Central memory CD4-positive, alpha-beta T cell (primary cell): ENCODE data around the gene PRSS38.

Experiments used
- DNase-seq: peaks from one replicate; pipeline ENCODE4 v3.0.0; 2022

The PRSS38 gene

GRCh38 chr1:227793948-227794816 lies 21.3 kb upstream of the PRSS38 start:
- no peak for DNase-seq

- no peak for DNase-seq
These were observed 20.7 kb upstream of the PRSS38 start for GRCh38 chr1:227794817-227795192.

DNA sequence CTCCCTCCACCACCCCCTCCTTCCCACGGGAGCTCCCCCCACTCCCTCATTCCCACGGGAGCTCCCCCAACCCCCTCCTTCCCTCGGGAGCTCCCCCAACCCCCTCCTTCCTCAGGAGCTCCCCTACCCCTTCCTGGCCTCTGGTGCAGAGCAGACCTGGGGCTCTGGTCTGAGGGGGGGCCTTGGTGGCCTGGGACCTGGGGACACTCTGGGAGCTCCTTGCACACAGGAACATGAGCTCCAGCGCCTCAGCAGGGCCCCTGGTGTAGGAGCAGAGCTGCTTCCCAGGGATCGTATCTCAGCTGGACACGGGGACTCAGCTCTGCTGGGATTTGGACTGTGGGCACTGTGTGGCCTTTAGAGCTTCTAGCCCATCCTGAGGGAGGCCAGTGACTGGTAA lies 19.7 kb upstream of the PRSS38 start:
- DNase-seq = no peak

GRCh38 chr1:227796359-227796915 lies 19.0 kb upstream of the PRSS38 start:
- DNase-seq = no peak

DNA sequence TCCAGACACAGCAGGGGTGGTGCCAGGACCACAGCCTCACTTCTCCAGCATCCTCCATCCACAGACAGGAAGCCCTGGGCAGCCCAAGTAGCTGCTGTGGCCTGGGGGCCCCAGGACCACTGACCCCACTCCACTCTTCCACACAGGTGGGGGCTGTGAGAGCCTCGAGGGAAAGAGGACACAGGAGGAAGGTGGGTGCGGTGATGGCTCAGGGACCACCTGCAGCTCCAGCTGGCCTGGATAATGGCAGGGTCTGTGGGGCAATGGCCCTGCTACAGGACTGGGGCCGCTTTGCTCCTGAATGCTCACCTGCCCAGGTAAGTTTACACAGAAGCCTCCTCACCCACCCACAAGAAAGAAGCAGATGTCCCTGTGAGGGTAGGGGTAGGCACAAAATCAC lies 18.3 kb upstream of the PRSS38 start:
- no peak for DNase-seq

GRCh38 chr1:227797625-227798024 lies 17.9 kb upstream of the PRSS38 start:
- no peak for DNase-seq

- DNase-seq = no peak
These were observed 17.2 kb upstream of the PRSS38 start for GRCh38 chr1:227798078-227798802.

DNA sequence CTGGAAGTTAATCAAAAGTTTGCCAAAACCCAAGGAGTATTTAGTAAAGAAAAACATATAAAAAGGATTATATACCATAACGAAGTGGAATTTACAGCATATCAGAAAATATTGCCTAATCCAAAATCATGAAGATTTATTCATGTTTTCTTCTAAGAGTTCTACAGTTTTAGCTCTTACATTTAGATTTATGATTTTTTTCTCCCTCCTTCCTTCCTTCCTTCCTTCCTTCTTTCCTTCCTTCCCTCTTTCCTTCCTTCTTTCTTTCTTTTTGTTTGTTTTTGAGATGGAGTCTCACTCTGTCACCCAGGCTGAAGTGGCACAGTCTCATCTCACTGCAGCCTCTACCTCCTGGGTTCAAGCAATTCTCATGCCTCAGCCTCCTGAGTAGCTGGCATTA lies 15.7 kb upstream of the PRSS38 start:
- DNase-seq = no peak

DNA sequence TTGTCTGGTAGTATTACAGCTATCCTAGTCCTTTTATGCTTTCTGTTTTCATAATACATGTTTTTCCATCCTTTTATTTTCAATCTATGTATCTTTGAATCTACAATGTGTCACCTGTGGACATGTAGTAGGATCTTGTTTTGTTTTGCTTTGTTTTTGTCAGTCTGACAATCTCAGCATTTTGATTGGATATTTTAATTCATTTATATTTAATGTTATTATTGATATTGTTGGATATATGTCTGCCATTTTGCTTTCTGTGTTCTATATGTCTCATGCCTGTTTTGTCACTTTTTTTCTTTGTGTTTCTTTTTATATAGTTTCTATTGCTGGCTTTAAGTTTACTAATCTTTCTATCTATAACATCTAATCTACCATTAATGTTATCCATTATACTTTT lies 11.5 kb upstream of the PRSS38 start:
- DNase-seq = no peak

- no peak for DNase-seq
These were observed 9.8 kb upstream of the PRSS38 start for GRCh38 chr1:227805606-227806197.

- no peak for DNase-seq
These were observed 6.9 kb upstream of the PRSS38 start for GRCh38 chr1:227808566-227808965.

DNA sequence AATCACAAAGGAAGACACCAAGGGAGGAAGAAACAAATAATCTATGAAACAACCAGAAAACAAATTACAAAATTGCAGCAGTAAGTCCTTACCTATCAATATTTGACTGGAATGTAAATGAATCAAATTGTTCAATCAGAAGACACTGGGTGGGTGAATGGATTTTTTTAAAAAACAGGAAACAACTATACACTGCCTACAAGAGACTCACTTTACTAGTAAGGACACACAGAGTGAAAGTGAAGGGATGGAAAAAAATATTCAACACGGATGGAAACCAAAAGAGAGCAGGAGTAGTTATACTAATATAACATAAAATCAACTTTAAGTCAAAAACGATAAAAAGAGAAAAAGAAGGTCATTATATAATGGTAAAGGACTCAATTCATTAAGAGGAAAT lies 6.4 kb upstream of the PRSS38 start:
- DNase-seq = no peak

DNA sequence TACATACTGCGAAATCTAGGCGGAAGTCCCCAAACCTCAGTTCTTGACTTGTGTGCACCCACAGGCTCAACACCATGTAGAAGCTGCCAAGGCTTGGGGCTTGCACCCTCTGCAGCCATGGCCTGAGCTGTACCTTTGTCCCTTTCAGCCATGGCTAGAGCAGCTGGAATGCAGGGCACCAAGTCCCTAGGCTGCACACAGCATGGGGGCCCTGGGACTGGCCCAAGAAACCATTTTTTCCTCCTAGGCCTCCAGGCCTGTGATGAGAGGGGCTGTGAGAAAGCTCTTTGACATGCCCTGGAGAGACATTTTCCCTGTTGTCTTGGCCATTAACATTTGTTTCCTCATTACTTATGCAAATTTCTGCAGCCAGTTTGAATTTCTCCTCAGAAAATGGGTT lies 1.5 kb upstream of the PRSS38 start:
- no peak for DNase-seq

DNA sequence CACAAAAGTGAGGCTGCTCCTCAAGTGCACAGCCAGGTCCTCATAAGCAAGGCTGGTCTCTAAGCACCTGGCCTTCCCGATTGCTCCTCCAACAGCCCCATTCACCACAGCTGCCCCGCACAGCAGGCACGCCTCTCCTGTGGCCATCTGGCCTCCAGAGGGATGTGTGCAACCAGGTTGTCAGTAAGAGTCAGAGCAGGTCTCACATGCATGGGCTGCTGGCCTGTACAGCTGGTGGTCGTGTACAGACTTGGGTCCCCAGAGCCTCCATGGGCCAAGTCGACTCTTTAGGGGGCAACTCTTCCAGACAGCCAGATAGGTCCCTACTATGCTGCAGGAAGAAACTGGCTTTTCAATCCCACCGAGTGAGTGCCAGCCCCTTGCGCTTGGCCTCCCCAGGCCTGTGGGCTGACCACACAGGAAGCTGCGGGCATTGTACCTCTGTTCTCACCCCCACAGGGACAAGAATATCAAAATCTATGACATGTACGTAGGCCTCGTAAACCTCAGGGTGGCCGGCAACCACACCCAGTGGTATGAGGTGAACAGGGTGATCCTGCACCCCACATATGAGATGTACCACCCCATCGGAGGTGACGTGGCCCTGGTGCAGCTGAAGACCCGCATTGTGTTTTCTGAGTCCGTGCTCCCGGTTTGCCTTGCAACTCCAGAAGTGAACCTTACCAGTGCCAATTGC lies 1.4 kb downstream of the PRSS38 start:
- DNase-seq = no peak

GRCh38 chr1:227823537-227823936 lies 8.1 kb downstream of the PRSS38 start:
- DNase-seq = no peak

GRCh38 chr1:227824204-227824603 lies 8.7 kb downstream of the PRSS38 start:
- no peak for DNase-seq

GRCh38 chr1:227828786-227829185 lies 13.3 kb downstream of the PRSS38 start:
- no peak for DNase-seq

GRCh38 chr1:227838181-227838580 lies 22.7 kb downstream of the PRSS38 start:
- DNase-seq = no peak

DNA sequence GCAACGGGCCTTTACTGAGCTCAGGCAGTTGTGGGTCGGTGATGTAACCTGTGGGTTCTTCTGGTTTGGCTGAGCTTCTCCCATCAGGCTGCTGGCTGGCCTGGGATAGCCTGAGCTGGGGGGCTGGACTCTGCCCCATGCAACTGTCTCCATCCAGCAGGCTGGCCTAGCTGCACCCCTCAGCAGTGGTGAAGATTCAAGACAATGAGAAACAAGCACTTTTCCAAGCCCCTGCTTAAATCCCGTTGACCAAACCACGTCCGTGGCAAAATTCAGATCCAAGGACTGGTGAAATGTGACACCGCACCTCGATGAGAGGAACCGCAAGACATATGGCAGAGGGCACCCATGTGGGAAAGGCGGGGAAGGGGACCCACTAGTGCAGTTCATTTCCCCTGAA lies 25.6 kb downstream of the PRSS38 start:
- no peak for DNase-seq

GRCh38 chr1:227844320-227845146 lies 29.1 kb downstream of the PRSS38 start:
- DNase-seq = no peak

GRCh38 chr1:227845147-227845458 lies 29.6 kb downstream of the PRSS38 start:
- no peak for DNase-seq

- DNase-seq = no peak
These were observed 30.0 kb downstream of the PRSS38 start for GRCh38 chr1:227845519-227845918.
